ENCODE measurements around the gene CYP2S1.

GRCh38 chr19:41206926-41207750 is 14.1 kb downstream of the CYP2S1 start:
- TF ChIP-seq, protein P1, sequence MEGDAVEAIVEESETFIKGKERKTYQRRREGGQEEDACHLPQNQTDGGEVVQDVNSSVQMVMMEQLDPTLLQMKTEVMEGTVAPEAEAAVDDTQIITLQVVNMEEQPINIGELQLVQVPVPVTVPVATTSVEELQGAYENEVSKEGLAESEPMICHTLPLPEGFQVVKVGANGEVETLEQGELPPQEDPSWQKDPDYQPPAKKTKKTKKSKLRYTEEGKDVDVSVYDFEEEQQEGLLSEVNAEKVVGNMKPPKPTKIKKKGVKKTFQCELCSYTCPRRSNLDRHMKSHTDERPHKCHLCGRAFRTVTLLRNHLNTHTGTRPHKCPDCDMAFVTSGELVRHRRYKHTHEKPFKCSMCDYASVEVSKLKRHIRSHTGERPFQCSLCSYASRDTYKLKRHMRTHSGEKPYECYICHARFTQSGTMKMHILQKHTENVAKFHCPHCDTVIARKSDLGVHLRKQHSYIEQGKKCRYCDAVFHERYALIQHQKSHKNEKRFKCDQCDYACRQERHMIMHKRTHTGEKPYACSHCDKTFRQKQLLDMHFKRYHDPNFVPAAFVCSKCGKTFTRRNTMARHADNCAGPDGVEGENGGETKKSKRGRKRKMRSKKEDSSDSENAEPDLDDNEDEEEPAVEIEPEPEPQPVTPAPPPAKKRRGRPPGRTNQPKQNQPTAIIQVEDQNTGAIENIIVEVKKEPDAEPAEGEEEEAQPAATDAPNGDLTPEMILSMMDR (conservative IDR thresholded peaks at IDR 0.05 in 1 of 2, IDR thresholded peaks at IDR 0.05 in 1 of 2; ENCODE audit: extremely low read depth in 1 of 2, insufficient read depth in 1 of 2, low read depth in 1 of 2, low read length in 2 of 2) = no peak
- TF ChIP-seq EZH2 (IDR thresholded peaks at IDR 0.05; ENCODE audit: borderline replicate concordance, low read length) = no peak
